ENCODE measurements around the gene PCSK9.

The PCSK9 gene

GRCh38 chr1:55039342-55040082 is at the start of gene PCSK9:
Gene PCSK9, plus strand, starts transcription at chr1:55039548. Its CDS starts 290 bp downstream, at chr1:55039838.
- DNase-seq (ENCODE audit: low spot score), result peak; percentile 84

- no peak for DNase-seq (ENCODE audit: low spot score)
These were observed 49.2 kb upstream of the PCSK9 start for GRCh38 chr1:54989968-54990810.

DNA sequence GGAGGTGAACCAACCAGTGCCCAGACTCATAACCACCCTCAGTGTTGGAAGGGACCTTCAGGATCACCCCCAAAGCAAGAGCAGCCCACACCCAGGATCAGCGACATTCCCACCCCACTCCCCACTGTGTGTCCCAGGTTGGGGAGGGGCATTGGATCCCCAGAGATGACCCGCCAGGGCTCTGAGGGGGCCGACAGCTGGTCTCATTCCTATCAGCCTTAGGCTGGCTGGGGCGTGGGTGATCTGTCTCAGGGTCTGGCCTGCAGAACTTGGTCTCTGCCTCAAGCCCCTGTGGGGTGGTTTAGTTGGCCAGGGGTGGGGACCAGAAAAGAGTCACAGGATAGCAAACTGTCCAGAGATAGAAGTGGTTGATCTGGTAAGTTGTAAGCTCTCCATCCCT is 48.4 kb upstream of the PCSK9 start:
- DNase-seq (ENCODE audit: low spot score), result no peak

DNA sequence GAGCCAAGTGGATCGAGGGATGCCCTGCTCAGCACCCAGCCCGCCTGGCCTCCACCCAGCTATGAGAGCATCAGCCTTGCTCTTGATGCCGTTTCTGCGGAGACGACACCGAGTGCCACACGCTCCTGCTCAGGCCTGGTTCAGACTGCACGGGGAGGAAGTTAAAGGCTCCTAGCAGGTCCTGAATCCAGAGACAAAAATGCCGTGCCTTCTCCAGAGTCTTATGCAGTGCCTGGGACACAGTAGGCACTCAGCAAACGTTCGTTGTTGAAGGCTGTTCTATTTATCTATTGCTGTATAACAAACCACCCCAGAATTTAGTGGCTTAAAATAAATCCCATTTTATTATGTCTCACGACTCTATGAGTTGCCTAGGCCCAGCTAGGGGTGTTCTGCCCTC is 47.4 kb upstream of the PCSK9 start:
- no peak for DNase-seq (ENCODE audit: low spot score)

- no peak for DNase-seq (ENCODE audit: low spot score)
These were observed 46.2 kb upstream of the PCSK9 start for GRCh38 chr1:54993140-54993539.

DNA sequence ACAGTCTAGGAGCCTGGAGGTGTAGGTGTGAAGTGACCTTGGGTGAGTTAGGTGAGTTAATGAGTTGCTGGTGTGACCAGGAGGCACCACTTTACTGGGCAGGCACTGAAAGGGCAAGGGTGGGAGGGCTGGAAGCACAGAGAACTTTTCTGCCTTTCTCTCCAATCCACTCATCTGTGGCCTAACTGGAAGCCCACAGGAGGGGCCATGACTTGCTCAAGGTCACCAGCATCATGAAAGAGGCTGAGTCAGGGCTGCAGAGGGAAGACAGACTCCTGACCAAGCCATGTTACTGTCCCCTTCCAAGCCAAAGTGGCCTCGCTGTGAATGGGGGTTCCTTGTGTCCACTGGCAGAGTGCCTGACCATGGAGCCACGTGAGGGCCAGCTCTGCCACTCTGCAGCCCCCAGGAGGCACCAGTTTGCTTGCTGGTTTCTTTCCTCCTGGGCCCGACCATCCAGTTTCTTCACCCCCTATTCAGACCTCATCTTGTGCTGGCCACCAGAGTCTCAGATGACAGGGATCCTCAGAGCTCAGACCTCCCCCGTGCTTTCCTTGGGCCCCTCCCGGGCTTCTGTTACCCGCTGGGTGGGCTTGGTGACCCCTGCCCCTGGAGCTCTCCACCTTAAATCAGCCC is 44.9 kb upstream of the PCSK9 start:
- no peak for DNase-seq (ENCODE audit: low spot score)

- no peak for DNase-seq (ENCODE audit: low spot score)
These were observed 44.2 kb upstream of the PCSK9 start for GRCh38 chr1:54995013-54995760.

DNA sequence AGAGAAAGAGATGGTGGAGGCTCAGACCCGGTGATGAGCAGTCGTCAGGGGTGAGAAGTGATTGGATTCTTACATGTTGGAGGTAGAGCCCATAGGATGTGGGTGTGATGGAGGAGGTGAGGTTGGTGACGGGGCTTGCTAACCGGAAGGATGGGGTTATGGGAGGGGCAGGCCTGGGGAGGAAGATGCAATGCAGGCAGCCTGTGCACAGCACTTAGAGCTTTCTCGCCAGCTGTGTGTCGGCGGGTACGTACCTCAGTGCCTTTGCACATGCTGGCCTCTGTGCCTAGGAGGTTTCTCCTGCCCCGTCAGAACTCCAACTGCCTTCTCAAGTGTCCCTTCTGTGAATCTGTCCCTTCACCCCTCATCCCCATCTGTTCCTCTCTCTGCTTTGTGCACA is 43.5 kb upstream of the PCSK9 start:
- DNase-seq (ENCODE audit: low spot score), result no peak

DNA sequence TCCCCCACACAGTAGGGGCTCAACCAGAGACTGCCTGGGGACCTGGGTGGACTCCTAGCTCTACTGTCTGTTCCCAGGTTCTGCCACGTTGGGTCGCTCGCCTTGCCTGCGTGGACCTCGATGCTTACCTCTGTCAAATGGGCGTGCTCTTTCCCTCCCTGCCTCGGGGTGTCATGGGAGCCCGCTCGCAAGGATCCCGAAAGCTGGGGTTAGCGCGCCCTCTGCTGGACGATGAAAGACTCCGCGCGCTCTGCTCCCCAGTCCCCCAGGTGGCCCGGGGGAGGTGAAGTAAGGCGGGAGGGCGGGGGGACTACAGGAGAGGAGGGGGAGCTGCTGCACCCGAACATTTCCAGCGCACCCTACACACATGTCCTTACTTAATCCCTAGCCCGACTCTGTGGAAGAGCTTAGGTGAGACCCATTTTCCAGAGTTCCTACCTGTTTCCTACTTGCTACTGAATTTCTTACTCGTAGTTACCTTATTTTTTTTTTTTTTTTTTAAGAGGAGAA is 42.9 kb upstream of the PCSK9 start:
- DNase-seq (ENCODE audit: low spot score), result peak; percentile 49

GRCh38 chr1:54996869-54997710 is 42.3 kb upstream of the PCSK9 start:
- DNase-seq (ENCODE audit: low spot score), result no peak

DNA sequence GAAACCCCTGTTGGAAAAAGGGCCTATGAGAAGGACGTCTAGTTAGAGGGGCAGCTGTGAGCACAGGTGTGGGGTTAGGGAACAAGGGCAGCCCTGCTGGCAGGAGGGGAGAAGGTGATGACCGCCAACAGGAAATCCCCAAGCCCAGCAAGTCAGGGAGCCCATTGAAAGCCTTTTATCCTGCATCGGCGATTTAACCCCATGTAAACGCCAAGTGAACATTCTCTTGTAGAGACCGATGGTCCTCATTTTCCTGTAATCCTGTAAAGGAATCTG is 41.7 kb upstream of the PCSK9 start:
- no peak for DNase-seq (ENCODE audit: low spot score)

DNA sequence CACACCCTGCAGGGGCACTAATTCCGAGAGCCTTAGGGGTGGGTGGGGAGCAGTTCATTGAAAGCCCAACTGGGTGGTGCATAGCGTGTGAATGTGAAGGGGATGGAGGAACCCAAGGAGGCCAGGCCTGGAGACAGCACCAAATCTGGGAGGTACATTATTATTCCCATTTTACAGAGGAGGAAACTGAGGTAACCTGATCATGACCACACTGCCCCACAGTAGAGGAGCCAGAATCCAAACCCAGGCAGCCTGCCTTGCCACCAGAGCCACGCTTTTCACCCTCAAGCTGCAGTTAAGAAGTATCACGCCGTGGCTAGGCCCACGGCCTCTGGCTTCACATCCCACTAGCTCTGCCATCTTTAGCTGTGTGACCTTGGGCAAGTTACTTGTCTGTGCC is 41.2 kb upstream of the PCSK9 start:
- no peak for DNase-seq (ENCODE audit: low spot score)

GRCh38 chr1:54998677-54999076 is 40.7 kb upstream of the PCSK9 start, which contains the start of gene BSND:
Gene BSND, plus strand, starts transcription at chr1:54998933. Its CDS starts 254 bp downstream, at chr1:54999187.
- no peak for DNase-seq (ENCODE audit: low spot score)

DNA sequence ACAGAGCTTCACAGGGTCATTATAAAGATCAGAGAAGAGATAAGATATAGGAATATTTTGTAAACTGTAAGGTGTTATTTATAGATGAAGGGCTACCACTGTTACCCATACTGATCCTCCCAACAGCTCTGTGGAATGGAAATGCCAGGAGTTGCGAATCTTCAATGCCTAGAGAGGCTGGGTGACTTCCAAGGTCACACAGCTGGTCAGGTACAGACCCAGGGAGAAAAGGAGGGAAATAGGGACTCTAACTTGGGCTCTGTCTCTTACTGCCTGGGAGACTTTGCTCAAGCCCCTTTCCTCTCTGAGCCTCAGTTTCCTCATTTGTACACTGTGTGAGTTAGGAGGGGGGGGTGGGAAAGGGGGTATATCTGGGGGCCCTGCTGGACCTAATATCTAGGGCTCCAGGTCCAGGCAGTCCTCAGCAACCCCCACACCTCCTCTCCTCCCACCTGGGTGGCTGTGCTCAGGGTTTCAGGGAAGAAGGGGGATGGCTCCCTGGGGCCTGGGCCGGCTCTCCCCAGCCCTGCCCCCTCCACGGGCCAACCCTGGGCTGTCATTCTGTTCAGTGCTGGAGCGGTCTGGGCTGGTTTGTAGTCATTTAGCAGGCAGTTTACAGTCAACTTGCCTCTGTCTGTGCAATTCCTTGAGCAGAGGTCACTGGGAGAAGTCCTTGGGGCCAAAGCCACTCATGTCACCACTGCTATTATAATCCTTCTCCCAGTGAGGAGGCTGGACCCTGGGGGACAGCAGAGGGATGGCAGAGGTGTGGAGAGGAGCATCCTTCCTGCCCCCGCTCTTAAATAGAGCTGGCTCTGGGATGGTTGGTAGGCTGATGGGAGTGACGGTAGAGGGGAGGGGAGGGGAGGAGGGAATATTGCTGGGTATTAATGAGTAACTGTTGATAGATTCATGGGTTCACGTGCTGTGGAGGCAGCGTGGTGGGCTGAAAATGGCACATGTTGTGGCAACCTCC is 39.0 kb upstream of the PCSK9 start:
- no peak for DNase-seq (ENCODE audit: low spot score)

- DNase-seq (ENCODE audit: low spot score), result no peak
These were observed 38.0 kb upstream of the PCSK9 start for GRCh38 chr1:55001311-55001710.

- DNase-seq (ENCODE audit: low spot score), result no peak
These were observed 36.7 kb upstream of the PCSK9 start for GRCh38 chr1:55002686-55003085.

GRCh38 chr1:55005351-55006140 is 33.8 kb upstream of the PCSK9 start:
- no peak for DNase-seq (ENCODE audit: low spot score)

DNA sequence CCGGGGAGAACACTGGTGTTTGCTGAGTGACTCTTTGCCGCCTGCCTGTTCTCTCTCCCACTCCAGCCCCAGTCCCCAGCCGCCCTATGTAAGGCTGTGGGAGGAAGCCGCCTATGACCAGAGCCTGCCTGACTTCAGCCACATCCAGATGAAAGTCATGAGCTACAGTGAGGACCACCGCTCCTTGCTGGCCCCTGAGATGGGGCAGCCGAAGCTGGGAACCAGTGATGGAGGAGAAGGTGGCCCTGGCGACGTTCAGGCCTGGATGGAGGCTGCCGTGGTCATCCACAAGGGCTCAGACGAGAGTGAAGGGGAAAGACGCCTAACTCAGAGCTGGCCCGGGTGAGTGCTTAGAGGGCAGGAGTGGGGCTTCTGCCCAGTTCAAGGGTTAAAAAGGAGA is 32.4 kb upstream of the PCSK9 start:
- no peak for DNase-seq (ENCODE audit: low spot score)

- no peak for DNase-seq (ENCODE audit: low spot score)
These were observed 31.7 kb upstream of the PCSK9 start for GRCh38 chr1:55007625-55008024.

Data from SW480 (cell line).